Keratinocyte (primary cell): ENCODE results near the gene FMO4.

Experiments used
- EZH2 ChIP-seq: IDR thresholded peaks from one replicate; pipeline ENCODE4 v1.6.1; 2012; ENCODE audit warnings: inconsistent platforms, mild to moderate bottlenecking, low read length, moderate library complexity
- TF ChIP-seq, protein P1 (sequence below), 3 experiments: IDR thresholded peaks in 1 of 3; conservative IDR thresholded peaks in 1 of 3; optimal IDR thresholded peaks in 1 of 3; 2 replicates in 2 of 3; 3 replicates in 1 of 3; pipeline versions ENCODE3 to v1.5.1; 2011; ENCODE audit warnings: low read length in 3 of 3, mild to moderate bottlenecking in 3 of 3, moderate library complexity in 2 of 3, control low read depth in 1 of 3, inconsistent platforms in 1 of 3; ENCODE audit not compliant: insufficient read depth in 2 of 3; ENCODE audit errors: extremely low read depth in 1 of 3

DNA sequence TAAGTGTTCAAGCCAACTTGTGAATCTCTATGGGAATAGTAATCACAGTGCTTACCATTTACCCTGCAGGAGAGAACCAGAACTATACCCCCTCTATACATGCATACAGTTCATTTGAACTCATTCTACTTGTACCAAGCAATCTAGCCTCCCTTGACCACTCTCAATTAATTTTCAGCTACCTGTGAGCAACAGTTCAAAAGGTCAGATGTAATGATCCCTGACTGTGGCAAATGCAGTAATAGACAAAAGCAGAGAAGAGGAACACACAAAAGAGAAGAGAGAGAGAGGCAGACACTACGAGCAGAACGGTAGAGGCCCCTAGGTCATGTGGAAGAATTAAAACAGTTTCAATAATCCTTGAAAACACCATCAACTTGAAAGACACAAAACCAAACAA is 52.8 kb downstream of the FMO4 start:
- TF ChIP-seq, protein P1, sequence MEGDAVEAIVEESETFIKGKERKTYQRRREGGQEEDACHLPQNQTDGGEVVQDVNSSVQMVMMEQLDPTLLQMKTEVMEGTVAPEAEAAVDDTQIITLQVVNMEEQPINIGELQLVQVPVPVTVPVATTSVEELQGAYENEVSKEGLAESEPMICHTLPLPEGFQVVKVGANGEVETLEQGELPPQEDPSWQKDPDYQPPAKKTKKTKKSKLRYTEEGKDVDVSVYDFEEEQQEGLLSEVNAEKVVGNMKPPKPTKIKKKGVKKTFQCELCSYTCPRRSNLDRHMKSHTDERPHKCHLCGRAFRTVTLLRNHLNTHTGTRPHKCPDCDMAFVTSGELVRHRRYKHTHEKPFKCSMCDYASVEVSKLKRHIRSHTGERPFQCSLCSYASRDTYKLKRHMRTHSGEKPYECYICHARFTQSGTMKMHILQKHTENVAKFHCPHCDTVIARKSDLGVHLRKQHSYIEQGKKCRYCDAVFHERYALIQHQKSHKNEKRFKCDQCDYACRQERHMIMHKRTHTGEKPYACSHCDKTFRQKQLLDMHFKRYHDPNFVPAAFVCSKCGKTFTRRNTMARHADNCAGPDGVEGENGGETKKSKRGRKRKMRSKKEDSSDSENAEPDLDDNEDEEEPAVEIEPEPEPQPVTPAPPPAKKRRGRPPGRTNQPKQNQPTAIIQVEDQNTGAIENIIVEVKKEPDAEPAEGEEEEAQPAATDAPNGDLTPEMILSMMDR (optimal IDR thresholded peaks at IDR 0.05 in 1 of 3, IDR thresholded peaks at IDR 0.05 in 1 of 3, conservative IDR thresholded peaks at IDR 0.05 in 1 of 3; ENCODE audit: extremely low read depth in 1 of 3, insufficient read depth in 2 of 3, low read length in 3 of 3), result no peak
- no peak for TF ChIP-seq EZH2
